ENCODE results near the gene SESN3. TPM values are rescaled to one million over a fixed set of nuclear protein-coding genes. Genes with fewer than 3 reads are reported as not detected.

The SESN3 gene
- total RNA-seq, 1 experiment from 2014 or later: 4.9 TPM

GRCh38 chr11:95248666-95249467 lies 17.9 kb upstream of the SESN3 start:
- H3K9me3 ChIP-seq (ENCODE audit: low read depth, low read length, poor library complexity, severe bottlenecking): no peaks in the 10 kb centered on the region
- no peaks in the 10 kb centered on the region for H3K36me3 ChIP-seq (ENCODE audit: insufficient read depth, low read length, poor library complexity, severe bottlenecking)
- intact Hi-C loops (cut with micrococcal nuclease; ENCODE audit: unreplicated experiment): no loop called here
- no peak for DNase-seq (ENCODE audit: low spot score)
- H3K27ac ChIP-seq (ENCODE audit: low read depth, low read length, poor library complexity, severe bottlenecking): no peak overlapping the region
- no peaks in the 10 kb centered on the region for H3K4me1 ChIP-seq (ENCODE audit: insufficient read depth, low read length, poor library complexity, severe bottlenecking)
- CTCF ChIA-PET: no interaction called here
- POLR2A ChIA-PET (ENCODE audit: low non-redundant PET): no interaction called here
- no peaks in the 10 kb centered on the region for H3K27me3 ChIP-seq (replicated peaks; ENCODE audit: insufficient read depth, low read depth, low read length, poor library complexity)
- no peak overlapping the region for H3K4me3 ChIP-seq (ENCODE audit: low read depth, low read length, poor library complexity, severe bottlenecking)
- BruUV-seq (replicated peaks): no TSS peak
- TF ChIP-seq EZH2 (IDR thresholded peaks at IDR 0.05; ENCODE audit: borderline replicate concordance, low read depth, low read length, poor library complexity, severe bottlenecking): no peak
- TF ChIP-seq CTCF (conservative IDR thresholded peaks at IDR 0.05; ENCODE audit: low read depth, low read length): no peak

- Histone ChIP-seq H3K27ac (ENCODE audit: low read depth, low read length, poor library complexity, severe bottlenecking) (no peak overlapping the region), H3K4me3 (ENCODE audit: low read depth, low read length, poor library complexity, severe bottlenecking) (no peak overlapping the region), H3K9me3 (ENCODE audit: low read depth, low read length, poor library complexity, severe bottlenecking) (no peaks in the 10 kb centered on the region), H3K36me3 (ENCODE audit: insufficient read depth, low read length, poor library complexity, severe bottlenecking) (no peaks in the 10 kb centered on the region), H3K27me3 (replicated peaks; ENCODE audit: insufficient read depth, low read depth, low read length, poor library complexity) (no peaks in the 10 kb centered on the region), H3K4me1 (ENCODE audit: insufficient read depth, low read length, poor library complexity, severe bottlenecking) (no peaks in the 10 kb centered on the region)
- no TSS peak for BruUV-seq (replicated peaks)
- DNase-seq (ENCODE audit: low spot score): no peak
- ChIA-PET POLR2A (ENCODE audit: low non-redundant PET) (no interaction called here), CTCF (no interaction called here)
- TF ChIP-seq EZH2 (IDR thresholded peaks at IDR 0.05; ENCODE audit: borderline replicate concordance, low read depth, low read length, poor library complexity, severe bottlenecking) (no peak), CTCF (conservative IDR thresholded peaks at IDR 0.05; ENCODE audit: low read depth, low read length) (no peak)
- intact Hi-C loops (cut with micrococcal nuclease; ENCODE audit: unreplicated experiment): no loop called here
These were observed 16.9 kb upstream of the SESN3 start for GRCh38 chr11:95247883-95248282.

GRCh38 chr11:95247127-95247684 lies 16.2 kb upstream of the SESN3 start:
- Histone ChIP-seq H3K36me3 (ENCODE audit: insufficient read depth, low read length, poor library complexity, severe bottlenecking) (no peaks in the 10 kb centered on the region), H3K4me3 (ENCODE audit: low read depth, low read length, poor library complexity, severe bottlenecking) (no peak overlapping the region), H3K4me1 (ENCODE audit: insufficient read depth, low read length, poor library complexity, severe bottlenecking) (no peaks in the 10 kb centered on the region), H3K9me3 (ENCODE audit: low read depth, low read length, poor library complexity, severe bottlenecking) (no peaks in the 10 kb centered on the region), H3K27me3 (replicated peaks; ENCODE audit: insufficient read depth, low read depth, low read length, poor library complexity) (no peaks in the 10 kb centered on the region), H3K27ac (ENCODE audit: low read depth, low read length, poor library complexity, severe bottlenecking) (no peak overlapping the region)
- no TSS peak for BruUV-seq (replicated peaks)
- ChIA-PET POLR2A (ENCODE audit: low non-redundant PET) (no interaction called here), CTCF (no interaction called here)
- intact Hi-C loops (cut with micrococcal nuclease; ENCODE audit: unreplicated experiment): no loop called here
- TF ChIP-seq EZH2 (IDR thresholded peaks at IDR 0.05; ENCODE audit: borderline replicate concordance, low read depth, low read length, poor library complexity, severe bottlenecking) (no peak), CTCF (conservative IDR thresholded peaks at IDR 0.05; ENCODE audit: low read depth, low read length) (no peak)
- no peak for DNase-seq (ENCODE audit: low spot score)

Measured in A673 (cell line).